ENCODE results near the gene DMBX1.

- TF ChIP-seq CTCF (IDR thresholded peaks at IDR 0.05) (no peak), POLR2A (IDR thresholded peaks at IDR 0.05) (no peak), POLR2AphosphoS5 (IDR thresholded peaks at IDR 0.05) (no peak)
Observed at GRCh38 chr1:46449223-46450159, 40.1 kb upstream of the DMBX1 start.
